ENCODE data around the gene PGRMC2.
"Not testable (repeated sequence)": the region's sequence is repeated elsewhere in the genome, so short reads cannot be mapped to it uniquely, and the experiment has no call there.

PGRMC2 gene

DNA sequence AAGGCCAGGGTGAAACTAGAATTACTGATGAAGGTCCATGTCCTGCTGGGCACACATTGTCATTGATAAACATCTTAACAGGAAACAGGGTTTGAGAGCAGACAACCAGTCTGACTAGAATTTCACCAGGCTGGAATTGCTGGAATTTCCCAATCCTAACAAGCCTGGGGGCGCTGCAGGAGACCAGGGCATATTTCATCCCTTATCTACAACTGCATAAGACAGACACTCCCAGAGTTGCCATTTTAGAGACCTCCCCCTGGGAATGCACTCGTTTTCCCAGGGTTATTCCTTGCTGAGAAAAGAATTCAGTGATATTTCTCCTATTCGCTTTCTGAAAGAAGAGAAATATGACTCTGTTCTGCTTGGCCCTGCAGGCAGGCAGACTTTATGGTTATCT is 22.1 kb downstream of the PGRMC2 start:
- DNase-seq = not testable (repeated sequence)

DNA sequence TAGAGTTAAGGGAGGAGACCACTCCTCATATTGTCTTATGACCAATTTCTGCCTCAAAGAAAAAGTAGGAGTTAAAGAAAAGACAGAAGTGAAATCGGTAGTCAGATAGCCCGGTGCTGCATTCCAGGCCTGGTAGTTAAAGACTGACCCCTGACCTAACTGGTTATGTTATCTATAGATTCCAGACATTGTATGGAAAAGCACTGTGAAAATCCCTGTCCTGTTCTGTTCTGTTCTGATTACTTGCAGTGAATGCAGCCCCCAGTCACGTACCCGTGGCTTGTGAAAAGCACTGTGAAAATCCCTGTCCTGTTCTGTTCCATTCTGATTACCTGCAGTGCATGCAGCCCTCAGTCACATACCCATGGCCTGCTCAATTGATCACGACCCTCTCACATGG is 27.7 kb downstream of the PGRMC2 start:
- not testable (repeated sequence) for DNase-seq

GRCh38 chr4:128258166-128258565 is 29.4 kb downstream of the PGRMC2 start:
- DNase-seq = not testable (repeated sequence)

- no peak for DNase-seq
These were observed 31.1 kb downstream of the PGRMC2 start for GRCh38 chr4:128256539-128256938.

DNA sequence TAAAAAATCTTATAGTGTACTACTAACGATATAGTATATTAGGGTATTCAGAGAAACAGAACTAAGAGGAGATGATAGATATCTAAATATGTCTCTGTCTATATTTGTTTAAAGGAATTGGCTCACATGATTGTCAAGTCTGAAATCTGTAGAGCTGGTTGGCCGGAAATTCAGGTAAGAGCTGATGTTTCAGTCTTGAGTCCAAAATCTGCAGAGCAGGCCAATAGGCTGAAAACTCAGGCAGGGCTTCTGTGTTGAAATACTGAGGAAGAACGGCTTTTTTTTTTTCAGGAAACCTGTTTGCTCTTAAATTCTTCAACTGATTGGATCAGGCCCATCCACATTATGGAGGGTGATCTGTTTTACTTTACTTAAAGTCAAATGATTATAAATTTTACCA is 31.7 kb downstream of the PGRMC2 start:
- no peak for DNase-seq

- no peak for DNase-seq
These were observed 37.6 kb downstream of the PGRMC2 start for GRCh38 chr4:128249787-128250668.

DNA sequence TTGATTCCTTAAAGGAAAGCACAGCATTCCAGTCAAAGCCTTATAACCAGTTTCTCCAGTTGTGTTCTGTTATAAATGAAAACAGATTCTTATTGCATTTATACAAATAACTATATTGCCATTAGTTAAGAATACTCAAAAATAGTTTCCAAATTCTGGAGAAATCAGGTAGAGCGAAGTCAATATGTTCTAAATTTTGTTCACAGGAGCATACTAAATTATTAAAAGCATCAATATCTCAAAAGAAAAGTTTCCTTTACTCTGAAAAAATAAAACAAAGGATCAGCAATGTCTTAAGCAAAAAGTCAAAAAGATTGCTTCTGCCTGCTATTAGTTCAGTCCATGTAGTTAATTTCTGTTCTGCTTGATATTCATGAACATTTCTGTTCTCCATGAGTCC is 39.7 kb downstream of the PGRMC2 start:
- DNase-seq = no peak

GRCh38 chr4:128245391-128245790 is 42.2 kb downstream of the PGRMC2 start:
- not testable (repeated sequence) for DNase-seq

DNA sequence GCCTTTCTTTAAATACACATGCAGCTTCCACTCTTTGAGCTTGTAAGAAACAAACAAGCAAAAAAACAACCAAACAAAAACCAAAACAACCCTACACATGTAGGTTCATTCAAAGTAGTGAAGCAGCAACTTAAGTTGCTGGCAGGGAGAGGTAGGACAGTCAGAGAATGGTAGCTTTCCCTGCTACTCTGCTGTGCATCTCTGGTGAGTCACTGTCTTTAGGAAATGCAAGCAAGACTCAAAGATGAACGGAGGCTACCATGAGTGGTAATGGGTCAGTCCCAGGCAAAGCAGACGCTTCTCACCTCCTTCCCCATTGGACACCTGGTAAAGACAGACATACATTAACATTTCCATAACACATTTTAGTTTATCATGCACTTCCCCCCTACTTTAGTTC is 43.2 kb downstream of the PGRMC2 start:
- DNase-seq = no peak

DNA sequence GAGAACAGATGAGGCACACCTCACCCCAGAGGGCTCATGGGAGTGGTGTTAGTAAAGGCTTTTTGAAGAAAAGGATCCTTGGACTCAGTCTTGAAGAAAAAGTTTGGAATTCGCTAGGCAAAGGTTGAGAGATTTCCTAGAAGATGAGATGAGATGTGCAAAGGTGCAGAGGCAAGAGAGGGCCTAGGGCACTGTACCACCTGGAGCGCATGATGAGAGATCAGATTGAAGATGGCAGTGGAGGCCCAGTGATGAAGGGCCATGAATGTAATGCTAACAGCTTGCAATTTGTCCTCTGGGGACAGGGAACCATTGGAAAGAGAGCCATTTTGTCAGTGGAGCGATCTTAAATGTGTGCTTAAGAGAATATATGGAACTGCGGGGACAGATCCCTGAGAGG is 45.0 kb downstream of the PGRMC2 start:
- DNase-seq = no peak

DNA sequence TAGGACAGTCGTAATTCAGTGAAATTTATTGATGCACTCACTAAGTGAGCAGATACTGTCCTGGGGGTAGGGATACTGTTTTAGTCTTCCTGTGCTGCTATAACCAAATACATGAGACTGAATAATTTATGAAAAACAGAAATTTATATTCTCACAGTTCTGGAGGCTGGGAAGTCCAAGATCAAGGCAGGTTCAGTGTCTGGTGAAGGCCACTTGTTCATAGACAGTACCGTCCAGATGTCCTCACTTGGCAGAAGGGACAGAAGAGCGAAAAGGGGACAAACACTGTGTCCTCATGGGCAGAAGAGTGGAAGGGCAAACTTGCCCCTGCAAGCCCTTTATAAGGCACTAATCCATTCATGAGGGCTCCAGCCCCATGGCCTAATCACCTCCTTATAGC is 45.6 kb downstream of the PGRMC2 start:
- no peak for DNase-seq

GRCh38 chr4:128241425-128241913 is 46.1 kb downstream of the PGRMC2 start:
- no peak for DNase-seq

DNA sequence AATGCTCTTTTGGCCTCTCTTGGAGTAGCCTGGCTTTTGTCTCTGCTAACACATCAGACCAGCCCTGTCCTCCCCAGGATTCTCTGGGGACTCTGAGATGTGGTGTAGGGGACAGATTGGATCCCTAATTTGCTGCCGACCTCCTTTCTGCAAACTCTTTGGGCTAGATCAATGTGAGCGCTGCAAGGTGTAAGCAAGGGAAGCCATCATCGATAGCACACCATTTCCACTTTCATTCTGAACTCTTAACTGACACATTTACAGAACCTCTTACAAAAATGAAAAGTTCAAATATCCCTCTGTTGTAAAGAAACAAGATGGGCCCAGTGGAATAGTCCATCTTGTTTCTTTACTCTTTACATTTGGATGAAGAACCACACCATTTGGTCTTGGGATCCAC is 46.6 kb downstream of the PGRMC2 start:
- DNase-seq = no peak

- no peak for DNase-seq
These were observed 52.8 kb downstream of the PGRMC2 start for GRCh38 chr4:128234836-128235235.

DNA sequence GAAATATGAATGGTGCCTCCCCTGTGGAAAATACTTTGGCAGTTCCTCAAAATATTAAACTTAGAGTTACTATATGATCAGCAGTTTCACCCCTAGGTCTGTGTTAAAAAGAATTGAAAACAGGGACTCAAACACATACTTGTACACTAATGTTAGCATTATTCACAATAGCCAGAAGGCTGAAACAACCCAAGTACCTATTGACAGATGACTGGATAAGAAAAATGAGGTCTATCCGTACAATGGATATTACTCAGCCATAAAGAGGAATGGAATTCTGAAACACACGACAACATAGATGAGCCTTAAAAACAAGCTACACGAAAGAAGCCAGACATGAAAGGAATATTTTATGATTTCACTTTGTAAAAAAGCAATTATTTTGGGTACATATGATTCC is 54.9 kb downstream of the PGRMC2 start:
- DNase-seq = no peak

DNA sequence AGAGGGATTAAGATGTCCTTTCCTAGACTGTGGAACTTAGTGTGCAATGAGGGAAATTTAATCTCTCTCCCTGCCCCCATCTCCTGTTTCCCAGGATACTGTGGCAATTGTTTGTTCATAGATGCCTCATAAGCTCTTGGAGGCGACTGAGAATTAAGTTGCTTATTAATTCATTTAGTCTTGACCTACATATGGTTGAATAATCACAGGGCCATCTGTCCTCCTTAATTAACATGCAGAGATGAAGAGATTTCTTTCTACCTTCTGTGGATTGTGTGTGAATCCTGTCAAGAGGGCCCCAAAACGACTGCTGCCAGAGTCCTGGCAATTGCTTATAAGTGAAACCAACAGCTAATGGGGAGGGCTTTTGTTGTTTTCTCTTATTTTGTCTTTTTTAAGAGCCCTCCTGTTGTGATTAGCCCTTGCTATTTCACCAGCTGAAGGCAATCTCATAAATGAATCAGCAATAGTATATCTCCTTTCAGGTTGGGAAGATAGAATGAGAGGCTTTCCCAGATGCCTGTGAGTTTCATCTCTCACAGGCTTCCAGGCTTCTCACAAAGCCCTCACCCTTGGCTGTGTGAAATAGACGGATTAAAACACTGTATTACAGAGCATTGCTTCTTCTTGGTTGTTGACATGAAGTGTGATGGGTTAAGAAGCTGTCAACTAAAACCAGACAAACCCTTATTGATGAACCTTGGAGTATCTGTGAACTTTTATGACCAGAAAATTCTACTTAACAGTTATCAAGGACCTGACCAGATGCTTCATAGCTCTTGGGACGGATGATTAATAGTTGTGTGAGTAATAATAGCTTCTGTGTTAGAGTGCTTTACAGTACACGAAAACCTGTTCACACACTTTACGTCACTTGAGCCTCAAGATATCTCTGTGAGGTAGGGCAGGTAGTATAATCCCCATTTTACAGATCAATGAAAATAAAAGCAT is 58.5 kb downstream of the PGRMC2 start:
- no peak for DNase-seq

- no peak for DNase-seq
These were observed 59.5 kb downstream of the PGRMC2 start for GRCh38 chr4:128227991-128228571.

GRCh38 chr4:128225148-128225547 is 62.5 kb downstream of the PGRMC2 start:
- no peak for DNase-seq

DNA sequence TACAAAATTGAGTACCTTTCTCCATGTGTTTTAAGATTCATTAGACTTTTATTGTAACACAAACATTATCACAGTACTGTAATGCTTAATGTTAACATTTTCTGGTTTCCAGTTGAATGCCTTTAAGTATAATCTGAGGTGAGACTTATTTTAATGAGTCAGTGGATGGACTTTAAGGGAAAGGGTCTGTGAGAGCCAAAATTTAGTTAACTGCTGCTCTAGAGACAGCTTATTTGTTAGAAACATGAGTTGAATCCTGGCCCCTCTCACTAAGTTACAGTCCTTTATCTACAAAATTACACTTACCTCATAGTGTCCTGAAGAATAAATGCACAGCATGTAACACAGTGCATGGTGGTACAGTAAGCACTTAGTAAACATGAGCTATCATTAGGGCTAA is 66.0 kb downstream of the PGRMC2 start:
- no peak for DNase-seq

DNA sequence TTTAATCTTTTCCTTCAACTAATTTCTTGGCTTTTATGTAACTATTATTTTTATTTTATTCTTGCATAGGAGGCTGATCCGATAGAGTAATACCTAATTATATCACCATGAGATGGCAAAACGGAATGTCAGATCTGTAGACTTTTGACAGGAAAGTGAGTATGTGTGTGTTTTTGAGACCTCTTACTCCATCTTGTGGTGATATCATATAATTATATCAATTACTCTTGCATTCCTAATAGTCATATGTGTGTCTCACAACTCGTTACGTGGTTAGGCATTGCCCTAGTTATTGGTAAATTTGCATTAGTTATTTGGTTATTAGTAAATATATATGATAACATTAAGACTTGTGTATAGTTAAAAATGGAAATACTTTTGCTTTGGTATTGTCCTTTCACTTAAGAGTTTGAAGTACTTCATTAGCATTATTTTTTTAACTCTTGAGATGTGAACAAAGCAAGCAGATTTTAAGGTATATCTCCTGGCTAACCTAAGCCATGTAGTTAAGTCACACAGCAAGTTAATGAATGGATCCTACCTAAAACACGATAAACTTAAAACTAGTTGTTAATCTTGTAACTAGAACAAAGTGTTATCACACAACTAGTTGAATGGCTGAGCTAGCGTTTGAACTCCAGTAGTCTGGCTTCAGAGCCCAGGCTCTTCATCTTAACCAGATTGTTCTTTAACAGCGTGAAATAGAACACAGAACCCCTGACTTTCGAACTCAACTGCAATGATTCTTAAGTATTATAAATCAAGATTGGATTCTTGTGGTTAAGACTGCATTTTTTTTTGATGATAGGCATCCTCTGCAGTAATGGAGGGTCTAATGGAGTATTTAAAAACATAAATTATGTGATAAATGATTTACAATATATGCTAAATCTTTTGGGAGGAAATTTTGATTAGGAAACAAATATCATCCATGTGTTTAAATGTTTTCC is 67.1 kb downstream of the PGRMC2 start:
- peak; percentile 6 for DNase-seq

Data from activated CD4-positive, alpha-beta T cell treated with anti-CD3 and anti-CD28 coated beads, Interleukin-10, Interleukin-2, amounts not matched to agents 100 ng/mL and 50 ng/mL, durations not matched to agents 16 hours and 8 hours (primary cell).